ENCODE data around the gene PRKG1.

Gene PRKG1

GRCh38 chr10:51343391-51343790 lies 269.1 kb downstream of the PRKG1 start:
- H3K9ac ChIP-seq (ENCODE audit: low read depth, low read length, poor library complexity, severe bottlenecking) = no peak overlapping the region
- TF ChIP-seq EZH2phosphoT487 (IDR thresholded peaks at IDR 0.05; ENCODE audit: borderline replicate concordance) (no peak), CTCF (conservative IDR thresholded peaks at IDR 0.05; ENCODE audit: low read length) (no peak)
- no peak overlapping the region for H3K4me2 ChIP-seq (ENCODE audit: low read depth, low read length, poor library complexity, severe bottlenecking)
- no peaks in the 10 kb centered on the region for H3K79me2 ChIP-seq (ENCODE audit: insufficient read depth, low read length)
- no peak overlapping the region for H3K4me3 ChIP-seq (ENCODE audit: low read length, poor library complexity, severe bottlenecking)
- H3K9me3 ChIP-seq (ENCODE audit: insufficient read depth, low read depth, low read length) = no peaks in the 10 kb centered on the region
- no peaks in the 10 kb centered on the region for H3F3A ChIP-seq (ENCODE audit: low read depth)
- H3K27me3 ChIP-seq (ENCODE audit: insufficient read depth, low read length, poor library complexity, severe bottlenecking) = no peaks in the 10 kb centered on the region
- no peaks in the 10 kb centered on the region for H4K20me1 ChIP-seq (ENCODE audit: insufficient read depth, low read length, poor library complexity, severe bottlenecking)
- H3K36me3 ChIP-seq (ENCODE audit: insufficient read depth, low read length) = no peaks in the 10 kb centered on the region
- H2AFZ ChIP-seq (ENCODE audit: low read length) = no peak overlapping the region
- H3K9me2 ChIP-seq (replicated peaks; ENCODE audit: low read depth, low read length) = no peaks in the 10 kb centered on the region
- no peaks in the 10 kb centered on the region for H3K4me1 ChIP-seq (ENCODE audit: insufficient read depth, low read length, poor library complexity, severe bottlenecking)

GRCh38 chr10:51344371-51344770 lies 270.1 kb downstream of the PRKG1 start:
- H2AFZ ChIP-seq (ENCODE audit: low read length) = no peak overlapping the region
- no peaks in the 10 kb centered on the region for H3K36me3 ChIP-seq (ENCODE audit: insufficient read depth, low read length)
- H3F3A ChIP-seq (ENCODE audit: low read depth) = no peaks in the 10 kb centered on the region
- H3K79me2 ChIP-seq (ENCODE audit: insufficient read depth, low read length) = no peaks in the 10 kb centered on the region
- no peaks in the 10 kb centered on the region for H4K20me1 ChIP-seq (ENCODE audit: insufficient read depth, low read length, poor library complexity, severe bottlenecking)
- no peaks in the 10 kb centered on the region for H3K9me3 ChIP-seq (ENCODE audit: insufficient read depth, low read depth, low read length)
- H3K4me1 ChIP-seq (ENCODE audit: insufficient read depth, low read length, poor library complexity, severe bottlenecking) = no peaks in the 10 kb centered on the region
- no peak overlapping the region for H3K9ac ChIP-seq (ENCODE audit: low read depth, low read length, poor library complexity, severe bottlenecking)
- TF ChIP-seq EZH2phosphoT487 (IDR thresholded peaks at IDR 0.05; ENCODE audit: borderline replicate concordance) = no peak
- TF ChIP-seq CTCF (conservative IDR thresholded peaks at IDR 0.05; ENCODE audit: low read length) = no peak
- H3K27me3 ChIP-seq (ENCODE audit: insufficient read depth, low read length, poor library complexity, severe bottlenecking) = no peaks in the 10 kb centered on the region
- H3K4me2 ChIP-seq (ENCODE audit: low read depth, low read length, poor library complexity, severe bottlenecking) = no peak overlapping the region
- H3K4me3 ChIP-seq (ENCODE audit: low read length, poor library complexity, severe bottlenecking) = no peak overlapping the region
- H3K9me2 ChIP-seq (replicated peaks; ENCODE audit: low read depth, low read length) = no peaks in the 10 kb centered on the region

DNA sequence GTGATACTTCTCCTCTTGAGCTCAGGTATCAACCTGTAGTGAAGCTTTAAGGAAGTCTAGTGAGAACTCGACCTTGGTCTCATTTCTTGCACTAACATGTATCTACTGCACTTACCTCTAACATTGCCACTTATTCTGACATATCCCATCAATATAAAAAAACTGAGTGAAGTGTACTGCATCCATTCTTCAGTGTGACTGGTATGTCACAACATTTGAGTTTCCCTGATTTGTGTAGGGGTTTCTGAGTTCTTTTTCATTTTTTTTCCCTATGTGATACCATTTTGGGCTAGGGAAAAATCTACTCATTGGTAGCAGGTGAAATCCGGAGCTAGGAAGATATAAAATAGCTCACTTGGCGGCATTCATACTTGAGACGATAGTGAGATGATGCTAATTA lies 274.3 kb downstream of the PRKG1 start:
- H3K27me3 ChIP-seq (ENCODE audit: insufficient read depth, low read length, poor library complexity, severe bottlenecking) = no peaks in the 10 kb centered on the region
- H3K9me3 ChIP-seq (ENCODE audit: insufficient read depth, low read depth, low read length) = no peaks in the 10 kb centered on the region
- no peaks in the 10 kb centered on the region for H3K9me2 ChIP-seq (replicated peaks; ENCODE audit: low read depth, low read length)
- H4K20me1 ChIP-seq (ENCODE audit: insufficient read depth, low read length, poor library complexity, severe bottlenecking) = no peaks in the 10 kb centered on the region
- H3K79me2 ChIP-seq (ENCODE audit: insufficient read depth, low read length) = no peaks in the 10 kb centered on the region
- no peak overlapping the region for H3K9ac ChIP-seq (ENCODE audit: low read depth, low read length, poor library complexity, severe bottlenecking)
- H3K4me2 ChIP-seq (ENCODE audit: low read depth, low read length, poor library complexity, severe bottlenecking) = no peak overlapping the region
- H2AFZ ChIP-seq (ENCODE audit: low read length) = no peak overlapping the region
- no peaks in the 10 kb centered on the region for H3K36me3 ChIP-seq (ENCODE audit: insufficient read depth, low read length)
- H3K4me1 ChIP-seq (ENCODE audit: insufficient read depth, low read length, poor library complexity, severe bottlenecking) = no peaks in the 10 kb centered on the region
- no peak overlapping the region for H3K4me3 ChIP-seq (ENCODE audit: low read length, poor library complexity, severe bottlenecking)
- H3F3A ChIP-seq (ENCODE audit: low read depth) = no peaks in the 10 kb centered on the region
- TF ChIP-seq EZH2phosphoT487 (IDR thresholded peaks at IDR 0.05; ENCODE audit: borderline replicate concordance) = no peak
- no peak for TF ChIP-seq CTCF (conservative IDR thresholded peaks at IDR 0.05; ENCODE audit: low read length)

All from Loucy (cell line).